ENCODE measurements around the gene ALG6.
"Not testable (repeated sequence)": the region's sequence is repeated elsewhere in the genome, so short reads cannot be mapped to it uniquely, and the experiment has no call there.

Gene ALG6

DNA sequence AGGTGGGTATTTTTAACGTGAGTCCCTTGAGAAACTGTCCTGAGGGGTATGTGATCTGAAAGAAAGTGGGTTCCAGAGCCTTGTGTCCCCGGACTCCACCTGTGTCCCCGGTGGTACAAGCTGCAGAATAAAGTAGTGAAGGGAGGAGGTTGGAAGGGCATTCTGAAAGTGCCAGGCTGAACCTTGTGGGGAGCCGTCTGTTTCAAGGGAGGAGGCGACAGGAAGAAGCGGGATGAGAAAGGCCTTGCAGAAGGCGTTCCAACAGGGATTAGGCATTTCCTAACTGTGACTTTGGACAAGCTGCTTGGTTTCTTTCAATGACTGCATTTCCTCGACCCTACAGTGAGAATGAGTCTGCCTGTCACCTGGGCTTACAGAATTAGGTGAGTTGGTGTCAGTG lies 39.3 kb upstream of the ALG6 start:
- no peak for DNase-seq (ENCODE audit: low read depth, low spot score)

DNA sequence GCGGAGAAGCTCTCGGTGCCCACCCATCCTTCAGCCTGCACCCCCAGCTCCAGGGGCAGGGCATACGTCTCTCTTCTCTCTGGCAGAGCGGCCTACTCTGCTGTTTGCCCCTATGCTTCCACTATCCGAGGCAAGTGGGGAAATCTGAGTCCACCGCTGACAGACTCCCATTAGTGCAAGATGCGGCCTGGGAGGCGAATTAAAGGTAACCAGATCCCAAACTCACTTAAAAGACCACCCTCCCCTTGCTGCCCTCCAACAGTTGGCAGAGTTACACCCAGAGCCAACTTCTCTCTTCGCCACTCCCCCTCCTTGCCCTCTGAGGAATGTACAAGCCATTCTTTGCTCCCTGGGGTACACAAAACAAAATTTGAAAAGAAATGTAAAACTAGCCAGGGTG lies 38.6 kb upstream of the ALG6 start:
- no peak for DNase-seq (ENCODE audit: low read depth, low spot score)

DNA sequence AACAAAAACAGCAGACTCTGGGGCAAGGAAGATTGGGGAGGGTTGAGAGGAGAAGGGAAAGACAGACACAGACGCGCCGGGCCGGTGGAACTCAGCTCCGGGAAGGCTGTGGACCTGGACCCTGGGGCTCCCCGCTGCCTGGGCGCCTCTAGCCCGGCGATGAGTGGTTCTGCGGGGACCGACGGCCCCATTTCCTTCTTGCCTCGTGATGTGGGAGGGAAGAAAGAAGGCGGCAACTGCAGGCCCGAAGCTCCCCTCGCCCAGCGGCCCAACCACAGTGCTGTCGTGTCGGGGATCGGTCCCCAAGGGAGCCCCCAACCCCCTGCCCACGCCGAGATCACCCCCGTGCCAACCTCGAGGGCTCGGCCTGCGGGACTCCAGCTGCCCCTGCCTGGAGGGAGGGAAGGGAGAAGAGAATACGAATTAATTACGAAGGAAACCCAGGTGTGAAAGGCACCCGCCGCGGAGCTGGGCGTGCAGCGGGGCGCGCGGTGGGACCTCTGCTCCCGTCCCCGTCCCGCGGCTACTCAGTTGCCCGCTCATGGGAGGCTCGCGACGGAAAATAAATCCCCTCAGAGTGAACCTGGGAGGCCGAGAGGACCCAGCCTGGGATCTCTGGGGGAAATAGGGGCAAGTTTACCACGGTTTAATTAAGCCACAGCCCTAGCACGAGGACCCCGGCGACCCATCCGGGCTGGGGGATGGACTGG lies 37.7 kb upstream of the ALG6 start:
- no peak for DNase-seq (ENCODE audit: low read depth, low spot score)

DNA sequence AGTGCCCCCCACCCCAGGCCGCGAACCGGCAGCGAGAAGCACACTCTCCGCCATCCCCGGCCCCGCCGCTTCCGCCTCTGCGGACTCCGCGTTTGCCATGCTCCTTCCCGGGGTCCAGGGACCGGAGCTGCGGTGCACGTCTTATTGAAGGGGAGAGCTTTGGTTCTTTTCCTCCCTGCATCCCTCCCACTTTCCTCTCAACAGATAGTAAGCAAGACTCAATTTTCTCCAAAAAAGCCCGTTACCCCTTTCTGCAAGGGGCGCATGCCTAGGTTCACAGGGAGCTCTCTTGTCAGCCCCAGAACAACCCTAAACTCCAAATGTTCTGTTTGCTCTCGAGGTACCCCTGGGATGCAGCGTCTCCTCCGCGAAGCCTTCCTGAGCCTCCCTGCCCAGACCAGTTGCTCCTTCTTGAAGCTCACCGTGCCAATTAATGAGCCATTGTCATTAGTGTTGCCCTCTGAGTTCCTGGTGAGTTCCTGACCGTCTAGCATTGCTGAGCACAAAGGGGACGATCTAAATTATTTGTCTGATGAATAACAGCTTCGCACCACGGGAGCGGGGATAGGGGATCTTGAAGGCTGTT lies 37.0 kb upstream of the ALG6 start:
- DNase-seq (ENCODE audit: low read depth, low spot score): no peak

DNA sequence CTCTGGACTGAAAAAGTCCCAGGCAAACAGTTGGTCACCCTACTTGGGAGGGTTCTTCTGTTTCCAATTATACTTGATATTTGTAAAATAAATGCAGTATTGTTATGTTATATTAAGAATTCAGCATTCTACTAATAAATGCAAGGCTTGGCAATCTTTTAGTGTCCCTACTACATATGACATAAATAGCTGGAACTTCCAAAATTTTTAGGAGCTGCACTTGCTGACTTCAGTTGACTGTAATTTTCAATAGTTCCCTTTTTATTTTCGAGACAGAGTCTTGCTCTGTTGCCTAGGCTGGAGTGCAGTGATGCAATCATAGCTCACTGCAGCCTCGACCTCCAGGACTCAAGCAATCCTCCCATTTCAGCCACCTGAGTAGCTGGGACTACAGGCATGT lies 25.0 kb upstream of the ALG6 start:
- DNase-seq (ENCODE audit: low read depth, low spot score): no peak

DNA sequence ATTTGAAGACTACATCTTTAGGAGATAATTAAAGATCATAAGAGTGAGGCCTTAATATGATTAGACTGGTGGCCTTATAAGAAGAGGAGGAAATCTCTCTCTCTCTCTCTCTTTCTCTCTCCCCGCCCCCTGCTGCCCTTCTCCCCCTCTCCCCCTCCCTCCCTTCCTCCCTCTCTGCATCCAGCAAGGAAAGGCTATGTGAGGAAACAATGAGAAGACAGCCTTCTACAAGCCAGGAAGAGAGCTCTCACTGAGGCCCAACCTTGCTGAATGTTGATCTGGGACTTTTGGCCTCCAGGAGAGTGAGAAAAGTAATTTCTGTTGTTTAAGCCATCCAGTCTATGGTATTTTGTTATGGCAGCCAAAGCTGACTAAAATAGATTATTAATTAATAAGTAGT lies 23.5 kb upstream of the ALG6 start:
- no peak for DNase-seq (ENCODE audit: low read depth, low spot score)

DNA sequence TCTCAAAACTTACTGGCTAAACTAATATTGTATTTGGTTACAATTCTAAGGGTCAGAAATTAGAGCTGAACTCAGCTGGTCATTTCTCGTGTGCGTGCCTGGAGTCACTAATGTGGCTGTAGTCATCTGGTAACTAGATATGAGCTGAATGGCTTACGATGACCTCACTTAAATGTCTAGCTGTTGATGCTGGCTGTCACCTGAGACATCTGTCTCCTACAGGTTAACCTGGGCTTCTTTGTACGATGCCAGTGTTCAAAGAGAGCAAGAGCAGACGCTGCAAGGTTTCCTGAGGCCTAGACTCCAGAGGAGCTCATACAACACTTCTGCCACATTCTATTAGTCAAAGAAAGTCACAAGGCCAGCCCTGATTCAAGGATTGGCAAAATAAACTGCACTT lies 17.1 kb upstream of the ALG6 start:
- DNase-seq (ENCODE audit: low read depth, low spot score): no peak

DNA sequence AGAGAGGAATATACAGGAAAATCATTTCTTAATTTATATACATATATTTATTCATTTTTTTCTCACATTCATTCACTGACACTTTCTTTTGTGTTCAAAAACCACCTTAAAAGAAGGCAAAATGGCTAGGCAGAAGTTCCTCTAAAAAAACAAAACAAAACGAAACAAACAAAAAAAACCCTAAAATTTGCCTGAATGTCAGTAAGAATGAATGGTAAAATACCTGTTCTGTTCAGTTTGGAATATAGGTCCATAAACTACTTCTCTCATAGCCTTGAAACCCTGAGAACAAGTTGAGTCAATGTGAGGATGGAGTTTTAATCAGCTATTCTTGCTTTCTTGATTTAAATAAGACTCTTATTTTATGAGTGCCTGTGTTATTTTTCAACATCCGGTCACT lies 14.7 kb upstream of the ALG6 start:
- DNase-seq (ENCODE audit: low read depth, low spot score): no peak

DNA sequence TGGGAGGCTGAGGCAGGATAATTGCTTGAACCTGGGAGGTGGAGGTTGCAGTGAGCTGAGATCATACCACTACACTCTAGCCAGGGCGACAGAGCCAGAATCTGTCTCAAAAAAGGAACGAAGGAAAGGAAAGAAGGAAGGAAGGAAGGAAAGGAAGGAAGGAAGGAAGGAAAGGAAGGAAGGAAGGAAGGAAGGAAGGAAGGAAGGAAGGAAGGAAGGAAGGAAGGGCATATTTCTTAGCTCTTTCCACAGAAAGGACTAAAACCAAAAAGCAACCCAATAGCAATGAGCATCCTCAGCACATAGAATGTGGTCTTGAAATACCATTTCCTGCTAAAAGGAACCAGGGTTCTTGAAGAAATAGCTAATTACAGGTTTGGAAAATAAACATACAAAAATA lies 11.2 kb upstream of the ALG6 start:
- DNase-seq (ENCODE audit: low read depth, low spot score): not testable (repeated sequence)

DNA sequence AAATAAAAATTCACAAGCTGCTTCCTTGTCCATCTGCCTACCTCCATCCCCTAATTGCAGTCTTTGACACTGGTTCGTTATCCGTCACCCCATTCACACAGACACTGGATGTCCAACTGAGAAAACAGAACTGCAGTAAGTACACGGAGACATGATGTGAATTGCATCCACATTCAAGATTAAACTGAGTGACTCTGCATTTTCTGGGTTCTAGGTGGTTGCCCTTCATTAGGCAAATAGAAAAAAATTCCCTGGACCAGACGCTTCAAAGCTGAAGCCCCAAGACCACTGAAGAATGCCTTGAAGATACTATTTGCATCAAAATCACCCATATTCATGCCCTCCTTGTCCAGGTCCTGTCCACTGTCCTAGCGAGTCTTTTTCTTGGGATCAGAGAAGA lies 7.9 kb upstream of the ALG6 start:
- DNase-seq (ENCODE audit: low read depth, low spot score): no peak

DNA sequence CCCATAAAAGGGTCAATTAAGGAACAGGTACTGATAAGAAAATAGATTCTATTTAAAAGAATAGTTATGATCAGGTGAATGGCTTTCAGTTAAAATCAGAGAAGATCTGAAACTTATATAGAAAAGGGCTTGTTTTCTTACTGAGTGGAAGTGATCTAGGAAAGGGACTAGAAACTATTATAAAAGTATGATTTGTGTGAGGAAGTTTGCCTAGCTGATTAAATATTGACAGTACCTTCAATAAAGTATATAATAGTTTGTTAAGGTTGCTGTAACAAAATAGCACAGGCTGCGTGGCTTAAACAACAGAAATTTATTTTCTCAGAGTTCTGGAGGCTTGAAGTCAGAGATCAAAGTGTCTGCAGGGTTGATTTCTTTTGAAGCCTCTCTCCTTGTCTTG lies 5.4 kb upstream of the ALG6 start:
- DNase-seq (ENCODE audit: low read depth, low spot score): no peak

DNA sequence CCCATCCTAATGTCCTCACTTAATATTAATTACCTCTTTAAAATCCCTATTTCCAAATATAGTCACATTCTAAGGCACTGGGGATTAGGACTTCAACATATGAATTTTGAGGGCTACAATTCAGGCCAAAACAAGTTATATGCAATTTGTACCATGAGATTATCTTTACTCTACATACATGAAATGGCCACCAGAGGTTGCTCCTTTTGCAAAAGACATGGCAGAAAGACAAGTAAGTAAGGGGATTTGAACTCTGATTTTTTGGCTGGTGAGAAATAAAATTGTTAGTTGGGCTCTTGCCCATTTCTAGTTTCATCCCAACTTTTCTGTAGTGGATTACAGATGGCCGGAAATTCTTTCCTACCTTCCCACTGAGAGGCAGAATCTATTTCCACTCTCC lies 4.8 kb upstream of the ALG6 start:
- DNase-seq (ENCODE audit: low read depth, low spot score): no peak

DNA sequence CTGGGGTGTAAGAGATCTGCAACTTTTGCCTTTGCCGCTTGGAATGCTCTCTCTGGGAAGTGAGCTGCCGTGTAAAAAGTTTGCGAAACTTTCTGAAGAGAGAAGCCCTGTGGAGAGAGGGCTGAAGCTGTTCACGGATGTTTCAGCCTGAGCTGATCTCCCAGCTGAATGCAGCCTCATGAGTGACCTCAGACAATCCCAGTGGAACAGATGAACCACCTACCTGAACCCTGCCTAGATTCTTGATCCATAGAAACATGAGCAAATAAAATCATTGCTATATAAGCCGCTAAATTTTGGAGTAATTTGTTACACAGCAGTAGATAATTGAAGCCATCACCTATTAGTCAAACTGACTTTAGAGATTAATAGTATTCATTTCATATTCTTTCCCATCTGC lies 4.4 kb upstream of the ALG6 start:
- DNase-seq (ENCODE audit: low read depth, low spot score): no peak

DNA sequence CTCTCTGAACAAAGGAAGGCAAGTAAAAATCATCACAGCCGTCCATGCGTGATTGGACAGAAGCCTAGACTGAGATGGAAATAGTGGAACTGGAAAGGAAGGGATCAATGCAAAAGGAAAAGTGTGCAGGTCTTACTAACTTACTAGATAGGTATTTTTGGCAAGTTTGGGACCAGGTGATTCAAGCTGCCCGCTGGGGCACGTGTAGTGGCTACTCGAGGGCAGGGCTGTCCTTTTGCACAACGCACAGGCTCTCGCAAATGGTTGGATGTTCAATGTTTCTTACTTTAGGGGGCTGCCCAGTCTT lies 566 bp upstream of the ALG6 start:
- no peak for DNase-seq (ENCODE audit: low read depth, low spot score)

DNA sequence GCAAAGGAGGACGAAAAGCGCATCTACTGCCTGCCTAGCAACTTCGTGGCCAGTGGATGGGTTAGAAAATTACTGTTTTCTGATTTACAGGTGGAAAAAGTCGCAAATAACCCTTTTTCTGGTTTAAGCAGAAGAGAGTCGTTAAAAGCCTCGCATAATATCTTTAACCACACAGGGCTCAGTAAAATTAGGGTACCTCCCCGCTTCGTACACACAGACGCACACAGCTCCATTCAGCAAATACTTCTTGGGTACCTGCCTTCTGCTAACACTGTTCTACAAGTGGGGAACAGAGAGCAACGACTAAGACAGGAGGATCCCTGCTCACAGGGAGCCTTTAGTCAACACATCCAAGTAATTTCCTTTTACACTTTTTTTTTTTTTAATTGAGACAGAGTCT lies 704 bp downstream of the ALG6 start:
- DNase-seq (ENCODE audit: low read depth, low spot score): peak; percentile 1

DNA sequence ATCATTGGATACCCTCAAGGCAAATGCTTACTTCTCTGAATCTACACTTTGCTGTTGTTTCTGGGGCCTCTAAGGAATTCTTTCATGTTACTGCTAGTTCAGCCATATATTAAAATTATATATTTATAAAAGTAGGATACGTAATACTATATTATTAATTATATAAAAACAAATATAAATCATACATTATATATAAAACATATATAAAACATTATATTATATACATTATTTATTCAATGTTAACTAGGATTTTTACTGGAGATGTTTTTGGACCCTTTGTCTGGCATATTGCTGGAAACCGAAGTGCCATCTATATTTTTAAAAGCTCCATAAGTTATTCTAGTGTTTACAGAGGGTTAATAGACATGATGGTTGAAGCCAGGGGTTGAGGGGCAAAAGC lies 12.2 kb downstream of the ALG6 start:
- DNase-seq (ENCODE audit: low read depth, low spot score): no peak

DNA sequence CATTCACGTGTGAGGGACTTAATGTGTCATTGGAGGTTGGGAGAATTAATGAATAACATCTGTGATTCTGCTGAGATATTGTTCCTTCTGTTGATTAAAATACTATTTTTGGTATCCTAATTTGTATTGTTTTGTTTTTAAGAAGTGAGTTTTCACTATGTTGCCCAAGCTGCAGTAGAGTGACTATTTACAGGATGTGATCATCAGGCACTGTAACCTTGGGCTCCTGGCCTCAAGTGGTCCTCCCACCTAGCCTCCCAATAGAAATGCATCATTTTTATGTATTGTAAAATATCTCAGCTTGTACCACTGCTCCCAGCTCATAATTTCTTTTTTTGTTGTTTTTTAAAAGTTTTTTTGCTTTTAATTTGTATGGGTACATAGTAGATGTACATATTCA lies 14.3 kb downstream of the ALG6 start:
- no peak for DNase-seq (ENCODE audit: low read depth, low spot score)

DNA sequence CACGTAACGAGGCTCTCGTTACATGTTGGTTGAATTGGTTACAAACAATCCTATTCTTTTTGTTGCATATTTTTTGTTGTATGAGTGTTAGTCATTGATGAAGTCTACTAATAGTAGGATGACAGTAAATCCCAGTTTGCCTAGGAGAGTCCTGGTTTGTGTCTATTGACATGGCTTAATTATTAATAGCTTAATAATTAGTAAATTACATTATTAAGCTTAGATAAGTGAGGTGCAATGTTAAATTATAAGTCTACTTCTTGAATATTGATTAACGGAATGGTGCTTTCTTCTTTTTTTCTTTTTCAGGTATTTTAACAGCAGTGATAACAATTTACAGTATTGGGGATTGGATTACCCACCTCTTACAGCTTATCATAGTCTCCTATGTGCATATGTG lies 34.5 kb downstream of the ALG6 start:
- DNase-seq (ENCODE audit: low read depth, low spot score): no peak

DNA sequence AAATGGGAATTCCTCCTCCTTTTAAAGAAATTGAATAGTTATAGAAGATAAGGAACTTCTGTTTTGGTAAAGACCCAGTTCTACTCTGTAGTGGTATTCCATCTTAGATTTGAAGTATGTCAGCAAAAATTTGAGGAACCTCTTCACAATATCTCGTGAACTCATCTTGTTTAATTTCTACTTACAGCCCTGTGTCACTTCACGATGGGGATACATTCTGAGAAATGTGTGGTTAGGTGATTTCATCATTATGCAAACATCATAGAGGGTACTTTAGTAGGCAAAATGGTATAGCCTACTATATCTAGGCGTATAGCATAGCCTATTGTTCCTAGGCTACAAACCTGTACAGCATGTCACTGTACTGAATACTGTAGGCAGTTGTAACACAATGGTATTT lies 36.0 kb downstream of the ALG6 start:
- no peak for DNase-seq (ENCODE audit: low read depth, low spot score)

DNA sequence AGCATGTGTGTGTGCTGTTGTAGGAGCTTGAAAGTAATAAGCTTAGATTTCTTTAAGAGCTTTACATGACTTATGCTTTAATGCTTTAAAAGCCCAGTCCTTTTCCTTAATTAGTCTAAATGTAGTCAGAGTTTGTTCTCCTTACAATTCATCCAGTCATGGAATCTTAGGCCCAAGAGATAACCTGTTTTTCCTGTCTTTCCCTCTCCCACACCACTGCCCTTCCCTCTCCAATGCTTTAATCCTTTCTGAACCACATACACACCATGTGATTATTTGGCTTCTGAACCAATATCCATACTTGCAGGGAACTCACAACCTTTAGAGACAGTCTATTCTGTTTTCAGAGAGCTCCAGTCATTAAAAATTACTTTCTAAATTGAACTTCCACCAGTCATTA lies 37.6 kb downstream of the ALG6 start:
- DNase-seq (ENCODE audit: low read depth, low spot score): no peak

DNA sequence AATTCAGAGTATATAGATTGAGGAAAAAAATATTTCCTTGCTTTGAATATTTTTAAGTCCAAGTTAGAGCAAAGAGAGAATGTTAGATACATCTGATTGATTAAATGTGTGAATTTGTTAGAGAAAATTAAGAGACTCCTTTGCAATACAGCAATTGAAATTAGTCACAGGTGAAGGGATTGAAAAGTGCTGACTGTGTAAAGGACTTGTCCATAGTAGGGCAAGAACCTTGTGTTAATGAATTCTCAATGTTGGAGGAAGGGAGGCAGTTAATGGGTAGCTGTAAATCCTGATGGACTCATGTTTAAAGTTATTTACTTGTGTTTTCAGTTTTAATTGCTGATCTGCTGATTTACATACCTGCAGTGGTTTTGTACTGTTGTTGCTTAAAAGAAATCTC lies 38.6 kb downstream of the ALG6 start:
- no peak for DNase-seq (ENCODE audit: low read depth, low spot score)

DNA sequence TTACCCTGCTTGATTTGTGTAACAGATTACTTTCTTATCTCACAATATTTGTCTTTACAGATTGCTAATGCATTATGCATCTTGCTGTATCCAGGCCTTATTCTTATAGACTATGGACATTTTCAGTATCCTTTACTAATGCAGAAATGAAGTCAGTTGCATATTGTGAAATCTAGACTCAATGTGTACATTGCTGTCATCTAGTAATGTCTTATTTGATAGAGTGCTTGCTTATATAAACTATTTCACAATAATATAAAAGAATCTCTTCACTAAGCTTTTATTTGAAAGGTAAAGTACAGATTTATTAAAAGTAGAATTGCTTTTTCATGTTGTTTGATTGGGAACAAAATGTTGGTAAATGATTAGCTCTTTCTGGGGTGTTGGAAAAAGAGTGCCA lies 39.6 kb downstream of the ALG6 start:
- DNase-seq (ENCODE audit: low read depth, low spot score): no peak

DNA sequence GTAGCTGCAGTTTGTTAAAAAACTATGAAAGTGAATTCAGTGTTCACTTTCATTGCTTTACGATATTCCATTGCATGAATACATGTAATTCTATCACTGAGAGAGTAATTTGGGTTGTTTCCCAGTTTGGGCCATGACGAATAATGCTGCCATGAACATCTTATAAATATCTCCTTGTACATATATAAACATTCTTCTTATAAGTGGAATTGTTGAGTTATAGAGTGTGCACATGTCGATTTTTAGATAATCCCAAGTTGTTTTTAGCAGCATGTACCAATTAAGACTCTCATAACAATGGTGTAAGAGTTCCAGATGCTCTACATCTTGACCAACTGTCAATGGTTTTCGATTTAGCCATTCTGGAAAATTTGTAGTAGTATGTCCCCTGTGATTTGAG lies 40.9 kb downstream of the ALG6 start:
- DNase-seq (ENCODE audit: low read depth, low spot score): no peak

DNA sequence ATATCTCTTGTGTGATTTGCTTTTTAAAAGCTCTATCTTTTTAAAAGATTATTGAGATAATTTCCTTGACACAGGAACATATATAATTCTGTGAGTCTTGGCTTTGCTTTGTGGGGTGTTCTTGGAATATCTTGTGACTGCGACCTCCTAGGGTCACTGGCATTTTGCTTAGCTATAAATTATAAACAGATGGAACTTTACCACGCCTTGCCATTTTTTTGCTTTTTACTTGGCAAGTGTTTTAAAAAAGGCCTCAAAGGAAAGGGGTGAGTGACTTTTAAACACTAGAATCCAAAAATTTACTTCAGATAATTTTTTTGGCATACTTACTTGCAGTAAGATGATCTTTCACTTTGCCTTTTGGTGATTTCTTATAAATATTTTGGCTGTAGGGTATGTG lies 43.6 kb downstream of the ALG6 start:
- DNase-seq (ENCODE audit: low read depth, low spot score): peak; percentile 24

Data from smooth muscle cell of the brain vasculature (primary cell).